ENCODE results near the gene KIF6.

DNA sequence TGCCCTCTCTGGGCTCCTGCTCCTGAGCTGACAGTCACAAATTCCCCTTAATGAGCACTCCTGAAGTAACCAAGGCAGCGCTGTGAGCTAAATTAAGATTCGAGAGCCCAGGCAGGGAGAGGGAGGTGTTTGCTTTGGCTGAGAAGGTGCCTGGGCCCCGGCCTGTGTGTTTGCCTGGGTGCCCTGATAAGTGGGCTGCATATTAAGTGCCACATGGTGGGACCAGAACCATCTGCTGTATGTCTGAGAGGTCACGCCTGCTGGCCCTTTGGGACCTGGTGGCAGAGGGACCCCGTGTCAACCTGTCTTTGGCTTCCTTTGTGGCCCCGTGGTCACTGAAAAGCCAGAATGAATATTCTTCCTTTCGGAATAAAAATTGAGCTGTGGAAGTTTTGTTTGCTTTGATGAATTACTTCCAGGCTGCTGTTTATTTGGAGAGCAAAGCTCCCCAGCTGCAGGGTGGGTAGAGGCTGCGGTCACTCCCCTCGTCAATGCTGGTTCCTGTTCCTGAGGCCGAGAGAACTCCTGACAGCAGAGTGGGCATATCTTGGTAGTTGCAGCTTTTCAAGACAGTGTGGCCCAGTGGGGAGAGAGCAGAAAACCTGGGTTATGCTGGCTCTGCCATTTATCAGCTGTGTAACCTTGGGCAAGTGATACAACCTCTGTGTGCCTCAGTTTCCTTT lies 385.2 kb downstream of the KIF6 start:
- TF ChIP-seq POLR2AphosphoS5 (IDR thresholded peaks at IDR 0.05; ENCODE audit: borderline replicate concordance, low read depth, low read length) (no peak), EZH2 (IDR thresholded peaks at IDR 0.05) (no peak)
